DOHH2 (cell line): Measurements from ENCODE around the gene CAPN14.

Experiments used
- EZH2phosphoT487 ChIP-seq: fragments of 200-600 bp; sonication (generic); IDR thresholded peaks from 2 replicates; pipeline ENCODE4 v1.6.1; 2017; ENCODE audit warnings: borderline replicate concordance, mild to moderate bottlenecking, antibody characterized with exemption, low read length, moderate library complexity, mixed read lengths
- TF ChIP-seq, protein P1 (sequence below): fragments of 200-600 bp; sonication (generic); IDR thresholded peaks from one replicate; pipeline ENCODE4 v1.5.1; 2014; ENCODE audit warnings: antibody characterized with exemption, mild to moderate bottlenecking, low read depth, low read length; ENCODE audit not compliant: poor library complexity, severe bottlenecking

DNA sequence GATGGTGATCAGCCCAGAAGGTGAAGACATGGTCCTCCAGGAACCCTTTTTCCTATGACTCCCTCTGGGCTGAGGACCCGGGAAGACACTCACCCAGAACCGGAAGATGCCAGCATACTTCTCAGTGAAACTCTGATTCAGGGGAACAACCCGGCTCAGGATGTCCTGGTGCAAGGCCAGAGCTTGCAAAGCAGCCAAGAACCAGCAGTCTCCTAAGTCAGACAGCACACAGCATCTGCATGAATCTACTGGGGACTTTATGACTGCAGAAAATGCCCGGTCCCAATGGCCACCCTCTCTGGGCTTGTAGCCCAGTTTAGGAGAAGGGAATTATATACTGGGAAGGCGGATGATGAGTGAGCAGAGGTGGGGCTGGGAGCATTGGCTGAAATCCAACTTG, 15.3 kb downstream of the CAPN14 start:
- TF ChIP-seq, protein P1, sequence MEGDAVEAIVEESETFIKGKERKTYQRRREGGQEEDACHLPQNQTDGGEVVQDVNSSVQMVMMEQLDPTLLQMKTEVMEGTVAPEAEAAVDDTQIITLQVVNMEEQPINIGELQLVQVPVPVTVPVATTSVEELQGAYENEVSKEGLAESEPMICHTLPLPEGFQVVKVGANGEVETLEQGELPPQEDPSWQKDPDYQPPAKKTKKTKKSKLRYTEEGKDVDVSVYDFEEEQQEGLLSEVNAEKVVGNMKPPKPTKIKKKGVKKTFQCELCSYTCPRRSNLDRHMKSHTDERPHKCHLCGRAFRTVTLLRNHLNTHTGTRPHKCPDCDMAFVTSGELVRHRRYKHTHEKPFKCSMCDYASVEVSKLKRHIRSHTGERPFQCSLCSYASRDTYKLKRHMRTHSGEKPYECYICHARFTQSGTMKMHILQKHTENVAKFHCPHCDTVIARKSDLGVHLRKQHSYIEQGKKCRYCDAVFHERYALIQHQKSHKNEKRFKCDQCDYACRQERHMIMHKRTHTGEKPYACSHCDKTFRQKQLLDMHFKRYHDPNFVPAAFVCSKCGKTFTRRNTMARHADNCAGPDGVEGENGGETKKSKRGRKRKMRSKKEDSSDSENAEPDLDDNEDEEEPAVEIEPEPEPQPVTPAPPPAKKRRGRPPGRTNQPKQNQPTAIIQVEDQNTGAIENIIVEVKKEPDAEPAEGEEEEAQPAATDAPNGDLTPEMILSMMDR: no peak
- no peak for TF ChIP-seq EZH2phosphoT487
